Measurements from ENCODE around the gene RSAD1.

- TF ChIP-seq, protein P1, sequence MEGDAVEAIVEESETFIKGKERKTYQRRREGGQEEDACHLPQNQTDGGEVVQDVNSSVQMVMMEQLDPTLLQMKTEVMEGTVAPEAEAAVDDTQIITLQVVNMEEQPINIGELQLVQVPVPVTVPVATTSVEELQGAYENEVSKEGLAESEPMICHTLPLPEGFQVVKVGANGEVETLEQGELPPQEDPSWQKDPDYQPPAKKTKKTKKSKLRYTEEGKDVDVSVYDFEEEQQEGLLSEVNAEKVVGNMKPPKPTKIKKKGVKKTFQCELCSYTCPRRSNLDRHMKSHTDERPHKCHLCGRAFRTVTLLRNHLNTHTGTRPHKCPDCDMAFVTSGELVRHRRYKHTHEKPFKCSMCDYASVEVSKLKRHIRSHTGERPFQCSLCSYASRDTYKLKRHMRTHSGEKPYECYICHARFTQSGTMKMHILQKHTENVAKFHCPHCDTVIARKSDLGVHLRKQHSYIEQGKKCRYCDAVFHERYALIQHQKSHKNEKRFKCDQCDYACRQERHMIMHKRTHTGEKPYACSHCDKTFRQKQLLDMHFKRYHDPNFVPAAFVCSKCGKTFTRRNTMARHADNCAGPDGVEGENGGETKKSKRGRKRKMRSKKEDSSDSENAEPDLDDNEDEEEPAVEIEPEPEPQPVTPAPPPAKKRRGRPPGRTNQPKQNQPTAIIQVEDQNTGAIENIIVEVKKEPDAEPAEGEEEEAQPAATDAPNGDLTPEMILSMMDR (IDR thresholded peaks at IDR 0.05): no peak
- TF ChIP-seq ZFX (IDR thresholded peaks at IDR 0.05; ENCODE audit: borderline replicate concordance): no peak
These were observed 27.6 kb downstream of the RSAD1 start for GRCh38 chr17:50506298-50506697.
